K562 (cell line): ENCODE results near the gene TRMT1L. TPM values are rescaled to one million over a fixed set of nuclear protein-coding genes. Genes with fewer than 3 reads are reported as not detected.

Experiments used
- BHLHE40 ChIP-seq: IDR thresholded peaks from 2 replicates; pipeline ENCODE4 v1.6.1; 2011; ENCODE audit warnings: low read length, improper control_type of control experiment
- CC2D1A ChIP-seq: fragments of 450-650 bp; IDR thresholded peaks from 2 replicates; pipeline ENCODE4 v1.6.1; 2017; ENCODE audit warnings: mild to moderate bottlenecking
- DIDO1 ChIP-seq: fragments of 450-650 bp; IDR thresholded peaks from 2 replicates; pipeline ENCODE4 v1.6.1; 2016; ENCODE audit warnings: low read depth, missing biosample characterization, missing genetic modification characterization
- DPF2 ChIP-seq: fragments of 450-650 bp; IDR thresholded peaks from 2 replicates; pipeline ENCODE4 v1.6.1; 2016
- ELF4 ChIP-seq: fragments of 450-650 bp; formaldehyde crosslinking; IDR thresholded peaks from 2 replicates; pipeline ENCODE4 v1.4.0; 2022; ENCODE audit warnings: missing genetic modification characterization
- FOXA3 ChIP-seq, 2 experiments: fragments of 450-650 bp in 1 of 2; sonication (generic) in 1 of 2; formaldehyde crosslinking; IDR thresholded peaks in 1 of 2; conservative IDR thresholded peaks in 1 of 2; 2 replicates each; pipeline versions ENCODE4 v1.4.0 to v1.8.0; 2020 to 2022; ENCODE audit warnings: mild to moderate bottlenecking in 2 of 2, missing genetic modification reagents in 1 of 2
- FOXK2 ChIP-seq, 2 experiments: fragments of 450-650 bp; IDR thresholded peaks in 1 of 2; conservative IDR thresholded peaks in 1 of 2; 2 replicates each; pipeline ENCODE4 v1.6.1; 2016; ENCODE audit warnings: low read depth in 2 of 2, mild to moderate bottlenecking in 1 of 2
- HDAC8 ChIP-seq: fragments of 450-650 bp; IDR thresholded peaks from 2 replicates; pipeline ENCODE4 v1.6.1; 2016; ENCODE audit warnings: mild to moderate bottlenecking, missing genetic modification characterization, moderate library complexity, missing compliant biosample characterization
- HOMEZ ChIP-seq: fragments of 250-450 bp; sonication (Bioruptor Pico); IDR thresholded peaks from 2 replicates; pipeline ENCODE4 v1.4.0; 2020; ENCODE audit warnings: mild to moderate bottlenecking, moderate library complexity
- MAFG ChIP-seq: fragments of 450-650 bp; conservative IDR thresholded peaks from 2 replicates; pipeline ENCODE4 v1.6.1; 2016; ENCODE audit warnings: missing genetic modification characterization, missing compliant biosample characterization
- NFE2 ChIP-seq: IDR thresholded peaks from 2 replicates; pipeline ENCODE4 v1.6.1; 2014; ENCODE audit warnings: antibody characterized with exemption, low read depth
- NFIC ChIP-seq: fragments of 450-650 bp; IDR thresholded peaks from 2 replicates; pipeline ENCODE4 v1.6.1; 2017; ENCODE audit warnings: mild to moderate bottlenecking, inconsistent platforms
- NONO ChIP-seq, 2 experiments: fragments of 200-400 bp in 1 of 2; fragments of 450-650 bp in 1 of 2; formaldehyde crosslinking in 1 of 2; IDR thresholded peaks; 2 replicates each; pipeline ENCODE4 v1.6.1; 2017; ENCODE audit warnings: low read depth in 2 of 2, mild to moderate bottlenecking in 2 of 2, moderate library complexity in 2 of 2, low read length in 1 of 2
- RREB1 ChIP-seq: fragments of 250-450 bp; sonication (Bioruptor Pico); IDR thresholded peaks from 2 replicates; pipeline ENCODE4 v1.4.0; 2020
- SMARCA5 ChIP-seq: fragments of 450-650 bp; IDR thresholded peaks from 2 replicates; pipeline ENCODE4 v1.6.1; 2016
- SNRNP70 ChIP-seq: fragments of 200-400 bp; formaldehyde crosslinking; optimal IDR thresholded peaks from 2 replicates; pipeline ENCODE3; 2017; ENCODE audit warnings: low read depth, low read length
- TAL1 ChIP-seq: fragments of 450-650 bp; IDR thresholded peaks from 2 replicates; pipeline ENCODE4 v1.6.1; 2016; ENCODE audit warnings: mild to moderate bottlenecking
- TGIF2 ChIP-seq: sonication (generic); formaldehyde crosslinking; IDR thresholded peaks from 2 replicates; pipeline ENCODE4 v1.8.1; 2022; ENCODE audit warnings: mild to moderate bottlenecking, missing genetic modification reagents, moderate library complexity
- TOE1 ChIP-seq, 2 experiments: fragments of 450-650 bp in 1 of 2; sonication (generic) in 1 of 2; formaldehyde crosslinking in 1 of 2; IDR thresholded peaks; 2 replicates each; pipeline versions ENCODE4 v1.7.1 to v1.8.0; 2016 to 2022; ENCODE audit warnings: borderline replicate concordance in 2 of 2, mild to moderate bottlenecking in 2 of 2, antibody characterized with exemption in 1 of 2, inconsistent platforms in 1 of 2, low read depth in 1 of 2, missing genetic modification reagents in 1 of 2, moderate library complexity in 1 of 2
- TRIM24 ChIP-seq, 2 experiments: fragments of 450-650 bp; IDR thresholded peaks; 2 replicates each; pipeline ENCODE4 v1.6.1; 2016
- ZNF232 ChIP-seq: sonication (generic); formaldehyde crosslinking; IDR thresholded peaks from 2 replicates; pipeline ENCODE4 v1.8.0; 2022; ENCODE audit warnings: mild to moderate bottlenecking, missing genetic modification reagents
- ZNF316 ChIP-seq: fragments of 450-650 bp; IDR thresholded peaks from 2 replicates; pipeline ENCODE4 v1.6.1; 2016
- ZNF655 ChIP-seq: fragments of 250-450 bp; sonication (Bioruptor Pico); IDR thresholded peaks from 2 replicates; pipeline ENCODE4 v1.5.0; 2021
- ZNF717 ChIP-seq: fragments of 250-450 bp; sonication (Bioruptor Pico); IDR thresholded peaks from 2 replicates; pipeline ENCODE4 v1.5.0; 2021
- polyA plus RNA-seq, 8 experiments: library from polyadenylated mRNA; depleted of rRNA in 4 of 8; stranded (reverse) in 5 of 8; unstranded in 3 of 8; fragments of >200 nt; fragmentation: Nextera tagmentation in 2 of 8; fragmentation: Illumina TruSeq in 1 of 8; extraction: Ambion mirVana in 2 of 8; extraction: Trizol in 1 of 8; gene quantifications; 2 replicates each; pipeline versions ENCODE4 v1.2.1 to v1.2.3, GENCODE V29; 2011 to 2014; ENCODE audit warnings: inconsistent platforms in 1 of 8, missing spikeins in 1 of 8
- total RNA-seq, 7 experiments: library from RNA; depleted of rRNA in 6 of 7; stranded (reverse); fragments of >200 nt in 6 of 7; fragmentation: Illumina TruSeq in 2 of 7; extraction: Trizol in 2 of 7; gene quantifications; 2 replicates each; pipeline versions ENCODE4 v1.2.1 to v1.2.3, GENCODE V29; 2011 to 2021; ENCODE audit warnings: low replicate concordance in 1 of 7

The TRMT1L gene
- total and polyA plus RNA-seq, 9 of the 15 experiments (the other 6 are each of a cell fraction or from before 2014, with no cell fraction given) = 6.4 to 88.9 (median 32.9) TPM

GRCh38 chr1:185080422-185080821 is 76.3 kb downstream of the TRMT1L start (continued):
- TF ChIP-seq RREB1 (CRISPR knock-in tag) (no peak), ZNF717 (CRISPR knock-in tag) (no peak), NFE2 (peak; percentile 76), TAL1 (peak; percentile 59), ZNF316 (peak; percentile 93), FOXA3 (CRISPR knock-in tag; conservative IDR thresholded peaks at IDR 0.05 in 1 of 2, IDR thresholded peaks at IDR 0.05 in 1 of 2) (no peak), FOXK2 (conservative IDR thresholded peaks at IDR 0.05 in 1 of 2, IDR thresholded peaks at IDR 0.05 in 1 of 2; ENCODE audit: low read depth in 2 of 2) (no peak), NONO (IDR thresholded peaks at IDR 0.05; ENCODE audit: low read depth in 2 of 2, low read length in 1 of 2) (no peak), BHLHE40 (no peak), TGIF2 (CRISPR knock-in tag) (no peak), ZNF232 (CRISPR knock-in tag) (no peak), ZNF655 (CRISPR knock-in tag) (no peak), SMARCA5 (no peak), MAFG (tag) (peak; percentile 94), HDAC8 (tag) (no peak), DIDO1 (tag) (no peak), ELF4 (CRISPR knock-in tag) (no peak), TRIM24 (IDR thresholded peaks at IDR 0.05) (peak; percentile 12 to 35; a peak in 1 of 4 replicates), TOE1 (IDR thresholded peaks at IDR 0.05; ENCODE audit: borderline replicate concordance) (no peak), TOE1 (CRISPR knock-in tag; IDR thresholded peaks at IDR 0.05; ENCODE audit: borderline replicate concordance, low read depth) (no peak), HOMEZ (no peak), SNRNP70 (no peak), CC2D1A (no peak), DPF2 (peak; percentile 59; the same call in 1 of the 2 replicates), NFIC (0 out of 2 replicates have a peak, but pooled peaks have one; percentile 19)
